Measurements from ENCODE around the gene SERPINB10. TPM values are rescaled to one million over a fixed set of nuclear protein-coding genes. Genes with fewer than 3 reads are reported as not detected.

SERPINB10 gene
- total and polyA plus RNA-seq, 9 of the 15 experiments (the other 6 are each of a cell fraction or from before 2014, with no cell fraction given) = not detected

GRCh38 chr18:63888470-63889190, 19.1 kb upstream of the SERPINB10 start:
- 0% methylated on average over 1 of the region's 1 CpG for WGBS (ENCODE audit: insufficient coverage, low coverage, missing lambda C conversion rate)
- no peak overlapping the region for H3K4me2 ChIP-seq (ENCODE audit: insufficient read depth, low read length)
- H3K79me2 ChIP-seq (ENCODE audit: control insufficient read depth, insufficient read depth, low read length) = no peaks in the 10 kb centered on the region
- in situ Hi-C loops (cut with MboI) (no loop called here), intact Hi-C loops (cut with micrococcal nuclease) (no loop called here)
- no peaks in the 10 kb centered on the region for H4K20me1 ChIP-seq (replicated peaks; ENCODE audit: control insufficient read depth, insufficient read depth, low read length)
- H3K9me3 ChIP-seq (replicated peaks; ENCODE audit: control insufficient read depth, insufficient read depth, low read depth, low read length) = no peaks in the 10 kb centered on the region
- no peak for TF ChIP-seq ZNF707 (CRISPR knock-in tag; conservative IDR thresholded peaks at IDR 0.05)
- TF ChIP-seq NBN (IDR thresholded peaks at IDR 0.05; ENCODE audit: low read depth) = no peak
- TF ChIP-seq MBD1 (CRISPR knock-in tag; IDR thresholded peaks at IDR 0.05) = no peak
- no peaks in the 10 kb centered on the region for H3K9me1 ChIP-seq (ENCODE audit: control insufficient read depth, insufficient read depth, low read length)
- no peak overlapping the region for H2AFZ ChIP-seq (ENCODE audit: low read depth, low read length)
- no peak overlapping the region for H3K27ac ChIP-seq (ENCODE audit: extremely low read depth, low read depth, low read length)
- DNase-seq (ENCODE audit: extremely low read depth in 1 of 4, low spot score in 3 of 4) (no peak), FAIRE-seq (no peak), ATAC-seq (no peak)
- H3K4me1 ChIP-seq (replicated peaks in 1 of 2; ENCODE audit: control insufficient read depth in 2 of 2, insufficient read depth in 2 of 2, low read length in 2 of 2) = no peaks in the 10 kb centered on the region
- H3K36me3 ChIP-seq (ENCODE audit: control insufficient read depth, insufficient read depth, low read length) = no peaks in the 10 kb centered on the region
- POLR2A ChIA-PET = no interaction called here
- no peak overlapping the region for H3K9ac ChIP-seq (ENCODE audit: insufficient read depth in 1 of 2, low read depth in 2 of 2, low read length in 2 of 2)
- no peak overlapping the region for H3K4me3 ChIP-seq
- BruUV-seq (replicated peaks) = no TSS peak
- H3K27me3 ChIP-seq (ENCODE audit: control insufficient read depth in 2 of 2, insufficient read depth in 2 of 2, low read length in 2 of 2) = no peaks in the 10 kb centered on the region
- CTCF ChIA-PET (ENCODE audit: low intra/inter-chr PET ratio) = no interaction called here

- no peaks in the 10 kb centered on the region for H3K79me2 ChIP-seq (ENCODE audit: control insufficient read depth, insufficient read depth, low read length)
- no peak overlapping the region for H3K27ac ChIP-seq (ENCODE audit: extremely low read depth, low read depth, low read length)
- H3K4me2 ChIP-seq (ENCODE audit: insufficient read depth, low read length) = no peak overlapping the region
- H4K20me1 ChIP-seq (replicated peaks; ENCODE audit: control insufficient read depth, insufficient read depth, low read length) = no peaks in the 10 kb centered on the region
- ATAC-seq (no peak), FAIRE-seq (no peak), DNase-seq (ENCODE audit: extremely low read depth in 1 of 4, low spot score in 3 of 4) (no peak)
- WGBS (ENCODE audit: insufficient coverage, low coverage, missing lambda C conversion rate) = 0% methylated on average over 2 of the region's 2 CpGs
- no peak overlapping the region for H3K4me3 ChIP-seq
- H3K9ac ChIP-seq (ENCODE audit: insufficient read depth in 1 of 2, low read depth in 2 of 2, low read length in 2 of 2) = no peak overlapping the region
- H3K9me3 ChIP-seq (replicated peaks; ENCODE audit: control insufficient read depth, insufficient read depth, low read depth, low read length) = no peaks in the 10 kb centered on the region
- H3K9me1 ChIP-seq (ENCODE audit: control insufficient read depth, insufficient read depth, low read length) = no peaks in the 10 kb centered on the region
- H2AFZ ChIP-seq (ENCODE audit: low read depth, low read length) = no peak overlapping the region
- in situ Hi-C loops (cut with MboI) (no loop called here), intact Hi-C loops (cut with micrococcal nuclease) (no loop called here)
- H3K27me3 ChIP-seq (ENCODE audit: control insufficient read depth in 2 of 2, insufficient read depth in 2 of 2, low read length in 2 of 2) = no peaks in the 10 kb centered on the region
- ChIA-PET POLR2A (no interaction called here), CTCF (ENCODE audit: low intra/inter-chr PET ratio) (no interaction called here)
- no peaks in the 10 kb centered on the region for H3K4me1 ChIP-seq (replicated peaks in 1 of 2; ENCODE audit: control insufficient read depth in 2 of 2, insufficient read depth in 2 of 2, low read length in 2 of 2)
- no TSS peak for BruUV-seq (replicated peaks)
- no peaks in the 10 kb centered on the region for H3K36me3 ChIP-seq (ENCODE audit: control insufficient read depth, insufficient read depth, low read length)
- TF ChIP-seq TEAD1 (CRISPR knock-in tag; IDR thresholded peaks at IDR 0.05) (no peak), GMEB1 (CRISPR knock-in tag; IDR thresholded peaks at IDR 0.05) (no peak), PKNOX1 (IDR thresholded peaks at IDR 0.05) (no peak), SRSF1 (IDR thresholded peaks at IDR 0.05; ENCODE audit: low read depth, low read length) (no peak), MBD2 (IDR thresholded peaks at IDR 0.05; ENCODE audit: borderline replicate concordance, low read depth) (no peak), ZKSCAN1 (IDR thresholded peaks at IDR 0.05; ENCODE audit: low read depth, low read length) (no peak), ZNF253 (CRISPR knock-in tag; conservative IDR thresholded peaks at IDR 0.05) (no peak)
These were observed 18.1 kb upstream of the SERPINB10 start for GRCh38 chr18:63889626-63890025.
